Left cardiac atrium (tissue), 4 donors: Measurements from ENCODE around the gene MCF2L. TPM values are rescaled to one million over a fixed set of nuclear protein-coding genes. Genes with fewer than 3 reads are reported as not detected.
A peak's percentile ranks its signal among the peaks of the same experiment; 100 is the strongest.
"Not testable (repeated sequence)": the region's sequence is repeated elsewhere in the genome, so short reads cannot be mapped to it uniquely, and the experiment has no call there.

Experiments used
- ATAC-seq, 2 donors: fragments of 200-7000 bp; cut with Tn5 transposase; one replicate each; pipeline ENCODE4 v1.9.1; 2020; ENCODE audit warnings: mild to moderate bottlenecking in 2 of 2, moderate library complexity in 2 of 2
- DNase-seq: peaks from one replicate; pipeline ENCODE4 v3.0.0-alpha.2; 2020
- intact Hi-C, 2 donors: fragments of 100-400 bp; cut with DNase I; formaldehyde crosslinking; loops; one replicate each; pipeline versions ENCODE4 v1.14.1 to v1.15.1; 2022 to 2023
- total RNA-seq, 2 donors: library from RNA; stranded (reverse); fragmentation: NEBNext Ultra II Directional; extraction: Animal tissue kit (Norgen Biotek cat#: 25700); gene quantifications; one replicate each; pipeline ENCODE4 v1.2.1, GENCODE V29; 2021
- donor health status: DM: no; HTN: yes; CAD: no.
- donor health status: DM: no; HTN: yes; CAD: no; lungs with severe emphysema.
- donor health status: DM: yes; HTN: yes; CAD: no.
- donor health status: Dilated cardiomyopathy.

The MCF2L gene
- total RNA-seq, 2 donors from 2014 or later: 39.1 to 41.6 TPM

- not testable (repeated sequence) for DNase-seq, ATAC-seq
- intact Hi-C loops: loop anchor here in 1 of 2 donors (1.0 kb wide), 1 partner anchor 88 kb away; no protein-coding TSS in a partner anchor
Observed at GRCh38 chr13:112941765-112942164, 27.2 kb upstream of the MCF2L start.

GRCh38 chr13:112942689-112943308 is 26.2 kb upstream of the MCF2L start:
- intact Hi-C loops: loop anchor here in 1 of 2 donors (1.0 kb wide), 1 partner anchor 87 kb away; no protein-coding TSS in a partner anchor
- DNase-seq (peak; percentile 97), ATAC-seq (peak; percentile 96 to 97)

GRCh38 chr13:112943309-112944125 is 25.5 kb upstream of the MCF2L start:
- peak; percentile 61 for DNase-seq

GRCh38 chr13:112947796-112948195 is 21.2 kb upstream of the MCF2L start:
- intact Hi-C loops: no loop called here
- ATAC-seq (no peak), DNase-seq (no peak)

More at GRCh38 chr13:112943309-112944125, 25.5 kb upstream of the MCF2L start:
- ATAC-seq: peak; percentile 76 to 77
- intact Hi-C loops: no loop called here

- ATAC-seq: no peak
- intact Hi-C loops: no loop called here
Observed at GRCh38 chr13:112951674-112952371, 17.2 kb upstream of the MCF2L start.

GRCh38 chr13:112952759-112953551 is 16.1 kb upstream of the MCF2L start:
- DNase-seq (no peak), ATAC-seq (no peak)
- intact Hi-C loops: no loop called here

More at GRCh38 chr13:112951674-112952371, 17.2 kb upstream of the MCF2L start:
- DNase-seq: no peak

GRCh38 chr13:112953591-112954487 is 15.2 kb upstream of the MCF2L start:
- DNase-seq: no peak
- intact Hi-C loops: no loop called here
- no peak for ATAC-seq

GRCh38 chr13:112954488-112955270 is 14.3 kb upstream of the MCF2L start:
- DNase-seq: no peak
- intact Hi-C loops: no loop called here
- no peak for ATAC-seq

GRCh38 chr13:112955271-112955937 is 13.6 kb upstream of the MCF2L start:
- ATAC-seq (no peak), DNase-seq (no peak)
- intact Hi-C loops: no loop called here

GRCh38 chr13:112955956-112956355 is 13.1 kb upstream of the MCF2L start:
- ATAC-seq: no peak
- intact Hi-C loops: no loop called here
- DNase-seq: no peak

- ATAC-seq (no peak), DNase-seq (no peak)
- intact Hi-C loops: no loop called here
Observed at GRCh38 chr13:112956571-112957294, 12.3 kb upstream of the MCF2L start.

- no peak for ATAC-seq
- intact Hi-C loops: no loop called here
- no peak for DNase-seq
Observed at GRCh38 chr13:112957295-112957677, 11.7 kb upstream of the MCF2L start.

- DNase-seq (no peak), ATAC-seq (peak; percentile 21 to 35)
- intact Hi-C loops: no loop called here
Observed at GRCh38 chr13:112958127-112958989, 10.7 kb upstream of the MCF2L start.

GRCh38 chr13:112959206-112959605 is 9.8 kb upstream of the MCF2L start:
- intact Hi-C loops: no loop called here
- peak; percentile 63 to 68 for ATAC-seq
- no peak for DNase-seq
